ENCODE data around the gene PPDPF.

- TF ChIP-seq POLR2A (IDR thresholded peaks at IDR 0.05), result no peak
- TF ChIP-seq, protein P1, sequence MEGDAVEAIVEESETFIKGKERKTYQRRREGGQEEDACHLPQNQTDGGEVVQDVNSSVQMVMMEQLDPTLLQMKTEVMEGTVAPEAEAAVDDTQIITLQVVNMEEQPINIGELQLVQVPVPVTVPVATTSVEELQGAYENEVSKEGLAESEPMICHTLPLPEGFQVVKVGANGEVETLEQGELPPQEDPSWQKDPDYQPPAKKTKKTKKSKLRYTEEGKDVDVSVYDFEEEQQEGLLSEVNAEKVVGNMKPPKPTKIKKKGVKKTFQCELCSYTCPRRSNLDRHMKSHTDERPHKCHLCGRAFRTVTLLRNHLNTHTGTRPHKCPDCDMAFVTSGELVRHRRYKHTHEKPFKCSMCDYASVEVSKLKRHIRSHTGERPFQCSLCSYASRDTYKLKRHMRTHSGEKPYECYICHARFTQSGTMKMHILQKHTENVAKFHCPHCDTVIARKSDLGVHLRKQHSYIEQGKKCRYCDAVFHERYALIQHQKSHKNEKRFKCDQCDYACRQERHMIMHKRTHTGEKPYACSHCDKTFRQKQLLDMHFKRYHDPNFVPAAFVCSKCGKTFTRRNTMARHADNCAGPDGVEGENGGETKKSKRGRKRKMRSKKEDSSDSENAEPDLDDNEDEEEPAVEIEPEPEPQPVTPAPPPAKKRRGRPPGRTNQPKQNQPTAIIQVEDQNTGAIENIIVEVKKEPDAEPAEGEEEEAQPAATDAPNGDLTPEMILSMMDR (IDR thresholded peaks at IDR 0.05), result no peak
Observed at GRCh38 chr20:63556873-63557478, 36.4 kb downstream of the PPDPF start.

Data from uterus (tissue), 2 donors.